22Rv1 (cell line): ENCODE data around the gene ARF6.

Experiments
- ZFX ChIP-seq: fragments of 450-650 bp; IDR thresholded peaks from 2 replicates; pipeline ENCODE4 v1.6.1; 2017; ENCODE audit warnings: antibody characterized with exemption, borderline replicate concordance
- TF ChIP-seq, protein P1 (sequence below): fragments of 450-650 bp; IDR thresholded peaks from 2 replicates; pipeline ENCODE4 v1.5.1; 2017; ENCODE audit warnings: mild to moderate bottlenecking

DNA sequence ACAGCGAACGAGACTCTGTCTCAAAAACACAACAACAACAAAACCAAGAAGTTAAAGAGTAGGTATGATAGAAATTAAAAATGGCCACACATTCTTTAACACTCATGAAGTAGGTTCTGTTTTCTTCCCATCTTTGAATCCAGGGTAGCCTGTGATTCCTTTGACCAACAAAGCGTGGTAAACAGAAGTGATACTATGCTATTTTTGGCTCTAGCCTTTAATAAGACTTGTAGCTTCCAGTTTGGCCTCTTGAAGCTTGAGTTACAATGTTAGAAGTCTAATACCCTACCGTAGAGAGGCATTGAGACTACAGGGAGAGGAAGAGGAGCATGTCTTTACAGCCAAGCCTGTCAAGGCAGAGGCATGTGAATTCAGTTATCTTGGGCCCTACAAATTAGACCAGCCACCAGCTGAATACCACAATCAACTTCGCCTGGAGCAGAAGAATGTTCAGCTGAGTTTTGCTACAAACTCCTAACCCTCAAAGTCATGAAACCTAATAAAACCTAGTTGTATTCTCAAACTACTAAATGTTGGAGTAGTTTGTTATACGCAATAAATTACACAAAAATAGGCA lies 35.4 kb upstream of the ARF6 start:
- TF ChIP-seq, protein P1, sequence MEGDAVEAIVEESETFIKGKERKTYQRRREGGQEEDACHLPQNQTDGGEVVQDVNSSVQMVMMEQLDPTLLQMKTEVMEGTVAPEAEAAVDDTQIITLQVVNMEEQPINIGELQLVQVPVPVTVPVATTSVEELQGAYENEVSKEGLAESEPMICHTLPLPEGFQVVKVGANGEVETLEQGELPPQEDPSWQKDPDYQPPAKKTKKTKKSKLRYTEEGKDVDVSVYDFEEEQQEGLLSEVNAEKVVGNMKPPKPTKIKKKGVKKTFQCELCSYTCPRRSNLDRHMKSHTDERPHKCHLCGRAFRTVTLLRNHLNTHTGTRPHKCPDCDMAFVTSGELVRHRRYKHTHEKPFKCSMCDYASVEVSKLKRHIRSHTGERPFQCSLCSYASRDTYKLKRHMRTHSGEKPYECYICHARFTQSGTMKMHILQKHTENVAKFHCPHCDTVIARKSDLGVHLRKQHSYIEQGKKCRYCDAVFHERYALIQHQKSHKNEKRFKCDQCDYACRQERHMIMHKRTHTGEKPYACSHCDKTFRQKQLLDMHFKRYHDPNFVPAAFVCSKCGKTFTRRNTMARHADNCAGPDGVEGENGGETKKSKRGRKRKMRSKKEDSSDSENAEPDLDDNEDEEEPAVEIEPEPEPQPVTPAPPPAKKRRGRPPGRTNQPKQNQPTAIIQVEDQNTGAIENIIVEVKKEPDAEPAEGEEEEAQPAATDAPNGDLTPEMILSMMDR = no peak
- TF ChIP-seq ZFX = no peak
